BJ (cell line): ENCODE measurements around the gene UBL5. TPM values are rescaled to one million over a fixed set of nuclear protein-coding genes. Genes with fewer than 3 reads are reported as not detected.
A peak's percentile ranks its signal among the peaks of the same experiment; 100 is the strongest.

Experiments
- CTCF ChIA-PET: fragments of 350-600 bp; formaldehyde crosslinking; extraction: SDS; loops from one replicate; lab custom pipeline; 2021; ENCODE audit warnings: antibody characterized with exemption, inconsistent platforms; lab: Yijun Ruan, JAX
- POLR2A ChIA-PET: fragments of 300-600 bp; sonication (Branson Sonifier 250); formaldehyde crosslinking; extraction: SDS; loops from one replicate; lab custom pipeline; 2021; ENCODE audit warnings: antibody characterized with exemption; lab: Charles Lee
- DNase-seq: peaks from one replicate; pipeline ENCODE4 v3.0.0-alpha.2; 2011; ENCODE audit warnings: low read depth
- H3K27me3 ChIP-seq: 2 replicates; pipeline ENCODE4 v1.6.0; 2011; ENCODE audit warnings: low read length; ENCODE audit not compliant: control insufficient read depth, insufficient read depth
- H3K36me3 ChIP-seq: 2 replicates; pipeline ENCODE4 v1.5.1; 2011; ENCODE audit warnings: low read length; ENCODE audit not compliant: control insufficient read depth, insufficient read depth
- H3K4me3 ChIP-seq: 2 replicates; pipeline ENCODE4 v1.5.1; 2011; ENCODE audit warnings: low read depth, mild to moderate bottlenecking, control low read depth, low read length
- polyA plus RNA-seq: library from polyadenylated mRNA; depleted of rRNA; stranded (reverse); fragments of >200 nt; gene quantifications from 2 replicates; pipeline ENCODE4 v1.2.3, GENCODE V29; 2011
- TF ChIP-seq, protein P1 (sequence below): IDR thresholded peaks from 2 replicates; pipeline ENCODE4 v1.5.1; 2011; ENCODE audit warnings: low read depth, mild to moderate bottlenecking, control low read depth, inconsistent platforms, low read length, moderate library complexity; ENCODE audit not compliant: insufficient read depth

UBL5 gene
- polyA plus RNA-seq, 1 experiment = 506 TPM

- H3K4me3 ChIP-seq = peak overlapping the region; percentile 78; the same call in 1 of the 2 replicates
- POLR2A ChIA-PET = no interaction called here
- CTCF ChIA-PET = interaction anchor here (0.6 kb wide), 1 partner anchor 34 kb away, joined by 3 read pairs; no protein-coding TSS in a partner anchor
- no peak for DNase-seq
- TF ChIP-seq, protein P1, sequence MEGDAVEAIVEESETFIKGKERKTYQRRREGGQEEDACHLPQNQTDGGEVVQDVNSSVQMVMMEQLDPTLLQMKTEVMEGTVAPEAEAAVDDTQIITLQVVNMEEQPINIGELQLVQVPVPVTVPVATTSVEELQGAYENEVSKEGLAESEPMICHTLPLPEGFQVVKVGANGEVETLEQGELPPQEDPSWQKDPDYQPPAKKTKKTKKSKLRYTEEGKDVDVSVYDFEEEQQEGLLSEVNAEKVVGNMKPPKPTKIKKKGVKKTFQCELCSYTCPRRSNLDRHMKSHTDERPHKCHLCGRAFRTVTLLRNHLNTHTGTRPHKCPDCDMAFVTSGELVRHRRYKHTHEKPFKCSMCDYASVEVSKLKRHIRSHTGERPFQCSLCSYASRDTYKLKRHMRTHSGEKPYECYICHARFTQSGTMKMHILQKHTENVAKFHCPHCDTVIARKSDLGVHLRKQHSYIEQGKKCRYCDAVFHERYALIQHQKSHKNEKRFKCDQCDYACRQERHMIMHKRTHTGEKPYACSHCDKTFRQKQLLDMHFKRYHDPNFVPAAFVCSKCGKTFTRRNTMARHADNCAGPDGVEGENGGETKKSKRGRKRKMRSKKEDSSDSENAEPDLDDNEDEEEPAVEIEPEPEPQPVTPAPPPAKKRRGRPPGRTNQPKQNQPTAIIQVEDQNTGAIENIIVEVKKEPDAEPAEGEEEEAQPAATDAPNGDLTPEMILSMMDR = no peak
- no peaks in the 10 kb centered on the region for H3K27me3 ChIP-seq
- peaks cover 11% of the 10 kb centered on the region for H3K36me3 ChIP-seq
These were observed 6.6 kb downstream of the UBL5 start for GRCh38 chr19:9834307-9834725.

DNA sequence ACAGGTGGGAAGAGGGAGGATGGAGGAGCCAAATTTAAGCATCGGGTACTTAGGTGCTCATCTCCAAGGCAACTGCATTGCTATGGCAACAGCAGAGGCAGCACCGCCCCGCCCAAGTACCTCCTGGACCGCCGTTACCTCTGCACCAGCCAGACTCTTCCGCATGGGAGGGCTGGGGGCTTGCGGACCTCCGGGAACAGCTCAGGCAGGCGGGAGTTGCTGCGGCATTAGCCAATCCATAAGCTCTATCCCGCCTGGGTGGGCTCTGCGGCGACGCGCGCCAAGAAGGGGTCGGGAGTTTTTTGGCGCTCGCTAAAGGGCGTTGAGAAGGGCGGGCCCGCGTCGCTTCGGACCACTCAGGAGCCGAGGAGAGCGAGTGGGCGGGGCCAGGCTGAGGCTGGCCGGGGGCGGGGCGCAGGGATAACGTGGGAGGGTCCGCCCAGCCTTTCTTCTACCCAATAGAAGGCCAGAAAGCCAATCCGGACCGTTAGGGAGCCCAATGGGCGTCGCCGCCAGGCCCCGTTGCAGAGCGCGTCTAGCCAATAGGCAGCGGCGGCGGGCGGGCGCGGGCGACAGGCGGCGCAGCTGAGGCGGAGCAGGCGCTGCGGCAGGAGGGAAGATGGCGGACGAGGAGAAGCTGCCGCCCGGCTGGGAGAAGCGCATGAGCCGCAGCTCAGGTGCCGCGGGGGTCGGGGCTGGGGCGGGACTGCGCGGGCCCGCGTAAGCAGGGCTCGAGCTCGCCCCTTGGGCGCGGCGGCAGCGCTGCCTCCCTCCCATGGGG, 7.2 kb downstream of the UBL5 start, which contains the start of gene PIN1:
TSS of gene PIN1 (plus strand) at position 593 of the 781 bp plus-strand sequence. CDS start at position 620, 27 bp downstream.
- ChIA-PET POLR2A (interaction anchor here (0.5 to 0.6 kb wide), 3 partner anchors 14 to 545 kb away, joined by 3 to 14 read pairs (median 4); partner anchors contain the start of gene TYK2), CTCF (interaction anchor here (0.6 kb wide), 1 partner anchor 34 kb away, joined by 3 read pairs; no protein-coding TSS in a partner anchor)
- peak; percentile 91 for DNase-seq

DNA sequence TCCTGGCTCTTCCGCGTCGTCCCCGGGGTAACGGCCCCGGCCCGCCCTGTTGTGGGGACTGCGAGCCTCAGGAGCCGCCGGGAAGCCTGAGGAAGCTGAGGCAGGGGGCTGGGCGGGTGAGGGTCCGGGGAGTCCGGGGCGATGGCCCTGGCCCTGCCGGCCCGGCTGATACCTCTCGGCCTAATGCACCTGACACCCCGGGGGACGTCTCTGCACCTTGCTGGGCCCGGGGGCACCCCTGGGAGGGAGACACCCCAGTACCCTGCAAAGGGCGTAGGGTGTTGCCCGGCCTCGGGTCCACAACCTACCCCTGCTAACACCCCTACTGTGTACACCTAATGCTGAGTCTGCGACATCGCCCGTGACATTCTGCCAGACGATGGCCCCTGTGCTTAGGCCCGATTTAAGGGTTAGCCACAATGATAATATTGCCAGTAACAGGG, 7.8 kb downstream of the UBL5 start:
- CTCF ChIA-PET = interaction anchor here (1.0 kb wide), 1 partner anchor 12 kb away, joined by 3 read pairs; no protein-coding TSS in a partner anchor
- H3K36me3 ChIP-seq = peaks cover 10% of the 10 kb centered on the region
- peak overlapping the region; percentile 94 for H3K4me3 ChIP-seq
- H3K27me3 ChIP-seq = no peaks in the 10 kb centered on the region
- TF ChIP-seq, protein P1 = no peak
- DNase-seq = no peak
- POLR2A ChIA-PET = interaction anchor here (0.5 kb wide), 1 partner anchor 545 kb away, joined by 3 read pairs; the partner anchor contains the start of gene TYK2

More for the DNA sequence above, 7.2 kb downstream of the UBL5 start, which contains the start of gene PIN1:
- Histone ChIP-seq H3K27me3 (no peaks in the 10 kb centered on the region), H3K36me3 (peaks cover 10% of the 10 kb centered on the region), H3K4me3 (peak within 1 kb of the TSS; percentile 94)
- TF ChIP-seq, protein P1 = peak; percentile 50

- Histone ChIP-seq H3K27me3 (no peaks in the 10 kb centered on the region), H3K36me3 (peaks cover 12% of the 10 kb centered on the region), H3K4me3 (peak overlapping the region; percentile 94)
- POLR2A ChIA-PET = no interaction called here
- no peak for DNase-seq
- CTCF ChIA-PET = interaction anchor here (1.0 to 1.4 kb wide), 2 partner anchors 12 to 22 kb away, joined by 3 to 4 read pairs; no protein-coding TSS in a partner anchor
- TF ChIP-seq, protein P1 = 0 out of 2 replicates have a peak, but pooled peaks have one; percentile 13
These were observed 8.3 kb downstream of the UBL5 start for GRCh38 chr19:9836021-9836420.

DNA sequence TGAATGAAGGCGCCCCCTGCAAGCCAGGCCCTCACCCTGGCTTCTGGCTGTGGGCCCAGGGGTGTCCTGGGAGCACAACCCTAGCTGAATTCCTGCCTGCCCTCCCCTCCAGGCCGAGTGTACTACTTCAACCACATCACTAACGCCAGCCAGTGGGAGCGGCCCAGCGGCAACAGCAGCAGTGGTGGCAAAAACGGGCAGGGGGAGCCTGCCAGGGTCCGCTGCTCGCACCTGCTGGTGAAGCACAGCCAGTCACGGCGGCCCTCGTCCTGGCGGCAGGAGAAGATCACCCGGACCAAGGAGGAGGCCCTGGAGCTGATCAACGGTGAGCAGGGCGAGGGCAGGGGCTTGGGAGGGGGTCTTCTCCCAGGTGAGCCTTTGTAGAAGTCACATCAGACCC, 10.6 kb downstream of the UBL5 start:
- ChIA-PET CTCF (interaction anchor here (0.9 to 1.7 kb wide), 2 partner anchors 9 to 23 kb away, joined by 3 to 4 read pairs; no protein-coding TSS in a partner anchor), POLR2A (no interaction called here)
- DNase-seq = no peak
- Histone ChIP-seq H3K27me3 (no peaks in the 10 kb centered on the region), H3K4me3 (no peak overlapping the region), H3K36me3 (peaks cover 28% of the 10 kb centered on the region)
- TF ChIP-seq, protein P1 = no peak
